ENCODE measurements around the gene HSPA8. TPM values are rescaled to one million over a fixed set of nuclear protein-coding genes. Genes with fewer than 3 reads are reported as not detected.

The HSPA8 gene
- total and polyA plus RNA-seq, 2 of the 13 experiments (the other 11 are each of a cell fraction or from before 2014, with no cell fraction given), result 936 to 2,151 TPM

- no peak for TF ChIP-seq ZNF468 (CRISPR knock-in tag; IDR thresholded peaks at IDR 0.05)
- no peak for TF ChIP-seq RBAK (CRISPR knock-in tag; IDR thresholded peaks at IDR 0.05)
- peak; percentile 65 for TF ChIP-seq RBFOX2 (IDR thresholded peaks at IDR 0.05; ENCODE audit: low read depth, low read length)
- TF ChIP-seq ZNF343 (CRISPR knock-in tag; IDR thresholded peaks at IDR 0.05), result 0 out of 2 replicates have a peak, but pooled peaks have one; percentile 34
- TF ChIP-seq CBX1 (IDR thresholded peaks at IDR 0.05; ENCODE audit: low read depth), result peak; percentile 77
- peak; percentile 44; the same call in 1 of the 2 replicates for TF ChIP-seq SNAPC2 (CRISPR knock-in tag; IDR thresholded peaks at IDR 0.05)
- TF ChIP-seq MTF1 (CRISPR knock-in tag; IDR thresholded peaks at IDR 0.05), result 0 out of 2 replicates have a peak, but pooled peaks have one; percentile 64
- peak; percentile 81; the same call in 1 of the 2 replicates for TF ChIP-seq ZNF746 (CRISPR knock-in tag; IDR thresholded peaks at IDR 0.05)
- TF ChIP-seq SAFB2 (CRISPR knock-in tag; IDR thresholded peaks at IDR 0.05; ENCODE audit: borderline replicate concordance, low read depth), result peak; percentile 59; the same call in 1 of the 2 replicates
- peak; percentile 58 to 63 for TF ChIP-seq POLR2A (IDR thresholded peaks at IDR 0.05; ENCODE audit: insufficient read depth in 1 of 2, low read depth in 2 of 2, low read length in 2 of 2)
- TF ChIP-seq MXD3 (CRISPR knock-in tag; IDR thresholded peaks at IDR 0.05), result peak; percentile 47; the same call in 1 of the 2 replicates
- TF ChIP-seq, protein P1, sequence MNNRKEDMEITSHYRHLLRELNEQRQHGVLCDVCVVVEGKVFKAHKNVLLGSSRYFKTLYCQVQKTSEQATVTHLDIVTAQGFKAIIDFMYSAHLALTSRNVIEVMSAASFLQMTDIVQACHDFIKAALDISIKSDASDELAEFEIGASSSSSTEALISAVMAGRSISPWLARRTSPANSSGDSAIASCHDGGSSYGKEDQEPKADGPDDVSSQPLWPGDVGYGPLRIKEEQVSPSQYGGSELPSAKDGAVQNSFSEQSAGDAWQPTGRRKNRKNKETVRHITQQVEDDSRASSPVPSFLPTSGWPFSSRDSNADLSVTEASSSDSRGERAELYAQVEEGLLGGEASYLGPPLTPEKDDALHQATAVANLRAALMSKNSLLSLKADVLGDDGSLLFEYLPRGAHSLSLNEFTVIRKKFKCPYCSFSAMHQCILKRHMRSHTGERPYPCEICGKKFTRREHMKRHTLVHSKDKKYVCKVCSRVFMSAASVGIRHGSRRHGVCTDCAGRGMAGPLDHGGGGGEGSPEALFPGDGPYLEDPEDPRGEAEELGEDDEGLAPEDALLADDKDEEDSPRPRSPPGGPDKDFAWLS (CRISPR knock-in tag; IDR thresholded peaks at IDR 0.05; ENCODE audit: borderline replicate concordance), result no peak; the same call in 1 of the 2 replicates
- 0 out of 2 replicates have a peak, but pooled peaks have one; percentile 40 for TF ChIP-seq RNF2 (conservative IDR thresholded peaks at IDR 0.05; ENCODE audit: low read depth)
- no peak for TF ChIP-seq SATB2 (CRISPR knock-in tag; IDR thresholded peaks at IDR 0.05)
- 0 out of 2 replicates have a peak, but pooled peaks have one; percentile 61 for TF ChIP-seq ZFP41 (CRISPR knock-in tag; IDR thresholded peaks at IDR 0.05; ENCODE audit: borderline replicate concordance)
- TF ChIP-seq SCMH1 (CRISPR knock-in tag; IDR thresholded peaks at IDR 0.05; ENCODE audit: borderline replicate concordance), result no peak
- peak; percentile 46; the same call in 1 of the 2 replicates for TF ChIP-seq BRF2 (CRISPR knock-in tag; IDR thresholded peaks at IDR 0.05)
- TF ChIP-seq, protein P2, sequence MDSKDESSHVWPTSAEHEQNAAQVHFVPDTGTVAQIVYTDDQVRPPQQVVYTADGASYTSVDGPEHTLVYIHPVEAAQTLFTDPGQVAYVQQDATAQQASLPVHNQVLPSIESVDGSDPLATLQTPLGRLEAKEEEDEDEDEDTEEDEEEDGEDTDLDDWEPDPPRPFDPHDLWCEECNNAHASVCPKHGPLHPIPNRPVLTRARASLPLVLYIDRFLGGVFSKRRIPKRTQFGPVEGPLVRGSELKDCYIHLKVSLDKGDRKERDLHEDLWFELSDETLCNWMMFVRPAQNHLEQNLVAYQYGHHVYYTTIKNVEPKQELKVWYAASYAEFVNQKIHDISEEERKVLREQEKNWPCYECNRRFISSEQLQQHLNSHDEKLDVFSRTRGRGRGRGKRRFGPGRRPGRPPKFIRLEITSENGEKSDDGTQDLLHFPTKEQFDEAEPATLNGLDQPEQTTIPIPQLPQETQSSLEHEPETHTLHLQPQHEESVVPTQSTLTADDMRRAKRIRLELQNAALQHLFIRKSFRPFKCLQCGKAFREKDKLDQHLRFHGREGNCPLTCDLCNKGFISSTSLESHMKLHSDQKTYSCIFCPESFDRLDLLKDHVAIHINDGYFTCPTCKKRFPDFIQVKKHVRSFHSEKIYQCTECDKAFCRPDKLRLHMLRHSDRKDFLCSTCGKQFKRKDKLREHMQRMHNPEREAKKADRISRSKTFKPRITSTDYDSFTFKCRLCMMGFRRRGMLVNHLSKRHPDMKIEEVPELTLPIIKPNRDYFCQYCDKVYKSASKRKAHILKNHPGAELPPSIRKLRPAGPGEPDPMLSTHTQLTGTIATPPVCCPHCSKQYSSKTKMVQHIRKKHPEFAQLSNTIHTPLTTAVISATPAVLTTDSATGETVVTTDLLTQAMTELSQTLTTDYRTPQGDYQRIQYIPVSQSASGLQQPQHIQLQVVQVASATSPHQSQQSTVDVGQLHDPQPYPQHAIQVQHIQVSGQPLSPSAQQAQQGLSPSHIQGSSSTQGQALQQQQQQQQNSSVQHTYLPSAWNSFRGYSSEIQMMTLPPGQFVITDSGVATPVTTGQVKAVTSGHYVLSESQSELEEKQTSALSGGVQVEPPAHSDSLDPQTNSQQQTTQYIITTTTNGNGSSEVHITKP (CRISPR knock-in tag; IDR thresholded peaks at IDR 0.05; ENCODE audit: low read depth), result no peak
- TF ChIP-seq ZNF546 (CRISPR knock-in tag; conservative IDR thresholded peaks at IDR 0.05), result no peak; the same call in 1 of the 2 replicates
- TF ChIP-seq ZNF713 (CRISPR knock-in tag; IDR thresholded peaks at IDR 0.05), result peak; percentile 93; the same call in 1 of the 2 replicates
Measured at GRCh38 chr11:123062158-123062891, 389 bp upstream of the HSPA8 start (continued).
